B cell (primary cell): ENCODE data around the gene LIMD2. TPM values are rescaled to one million over a fixed set of nuclear protein-coding genes. Genes with fewer than 3 reads are reported as not detected.

Experiments
- ATAC-seq: fragments of 200-7000 bp; cut with Tn5 transposase; one replicate; pipeline ENCODE4 v1.10.0; 2021; ENCODE audit warnings: low read depth, mild to moderate bottlenecking, moderate number of reproducible peaks, moderate library complexity
- CTCF ChIA-PET: fragments of 350-600 bp; sonication (Branson Sonifier 250); formaldehyde crosslinking; loops from one replicate; lab custom pipeline; 2021; ENCODE audit warnings: antibody characterized with exemption, inconsistent platforms; lab: Charles Lee
- POLR2A ChIA-PET: fragments of 350-600 bp; sonication (Branson Sonifier 250); formaldehyde crosslinking; loops from one replicate; lab custom pipeline; 2021; ENCODE audit warnings: antibody characterized with exemption; lab: Charles Lee
- DNase-seq: peaks from one replicate; pipeline ENCODE4 v3.0.0; 2013
- H2AFZ ChIP-seq: 2 replicates; pipeline ENCODE4 v1.6.1; 2012; ENCODE audit warnings: mild to moderate bottlenecking, low read depth, low read length; ENCODE audit not compliant: insufficient read depth, poor library complexity, severe bottlenecking
- H3K27ac ChIP-seq, 2 donors: 1 replicate in 1 of 2; 2 replicates in 1 of 2; pipeline ENCODE4 v1.5.1; 2012 to 2013; ENCODE audit warnings: low read length in 2 of 2, mild to moderate bottlenecking in 2 of 2, moderate library complexity in 1 of 2
- H3K27me3 ChIP-seq, 4 experiments: fragments of 200-600 bp in 1 of 4; sonication (generic) in 1 of 4; replicated peaks in 1 of 4; 1 replicate in 2 of 4; 2 replicates in 2 of 4; pipeline versions ENCODE4 v1.6.1 to v1.7.0; 2013 to 2016; ENCODE audit warnings: low read length in 3 of 4, mild to moderate bottlenecking in 2 of 4, mixed read lengths in 1 of 4, moderate library complexity in 1 of 4; ENCODE audit not compliant: insufficient read depth in 4 of 4, control insufficient read depth in 3 of 4; ENCODE audit errors: control extremely low read depth in 1 of 4
- H3K36me3 ChIP-seq, 2 experiments: replicated peaks in 1 of 2; 1 replicate in 1 of 2; 2 replicates in 1 of 2; pipeline versions ENCODE4 v1.6.1 to v1.7.1; 2013; ENCODE audit warnings: low read length in 1 of 2; ENCODE audit not compliant: insufficient read depth in 2 of 2, control insufficient read depth in 1 of 2; ENCODE audit errors: control extremely low read depth in 1 of 2, extremely low read depth in 1 of 2
- H3K4me1 ChIP-seq, 2 donors: fragments of 200-600 bp in 1 of 2; sonication (generic) in 1 of 2; 1 replicate in 1 of 2; 2 replicates in 1 of 2; pipeline versions ENCODE4 v1.5.1 to v1.6.1; 2013 to 2017; ENCODE audit warnings: low read length in 2 of 2; ENCODE audit not compliant: control insufficient read depth in 2 of 2, insufficient read depth in 2 of 2
- H3K4me2 ChIP-seq: replicated peaks from 2 replicates; pipeline ENCODE3; 2012; ENCODE audit warnings: mild to moderate bottlenecking, low read depth, low read length; ENCODE audit not compliant: poor library complexity, severe bottlenecking
- H3K4me3 ChIP-seq, 5 experiments: fragments of 200-600 bp in 1 of 5; sonication (generic) in 1 of 5; 1 replicate in 3 of 5; 2 replicates in 2 of 5; pipeline versions ENCODE4 v1.5.1 to v1.7.0; 2011 to 2016; ENCODE audit warnings: low read length in 4 of 5, mild to moderate bottlenecking in 4 of 5, low read depth in 2 of 5, control low read depth in 1 of 5, moderate library complexity in 1 of 5; ENCODE audit not compliant: insufficient read depth in 1 of 5; ENCODE audit errors: control extremely low read depth in 1 of 5, extremely low read depth in 1 of 5
- H3K79me2 ChIP-seq: fragments of 200-600 bp; sonication (generic); one replicate; pipeline ENCODE4 v1.6.0; 2016; ENCODE audit warnings: low read length; ENCODE audit not compliant: control insufficient read depth, insufficient read depth
- H3K9ac ChIP-seq: fragments of 200-600 bp; sonication (generic); 2 replicates; pipeline ENCODE4 v1.6.1; 2017; ENCODE audit warnings: mild to moderate bottlenecking, low read length, moderate library complexity
- H3K9me3 ChIP-seq, 3 donors: one replicate each; pipeline versions ENCODE4 v1.6.1 to v1.7.1; 2013; ENCODE audit warnings: low read length in 2 of 3; ENCODE audit not compliant: control insufficient read depth in 2 of 3, insufficient read depth in 1 of 3; ENCODE audit errors: control extremely low read depth in 1 of 3
- H4K20me1 ChIP-seq: 2 replicates; pipeline ENCODE4 v1.6.0; 2012; ENCODE audit warnings: mild to moderate bottlenecking, low read length; ENCODE audit not compliant: insufficient read depth, control insufficient read depth, poor library complexity, severe bottlenecking
- H3K27ac Mint-ChIP-seq: one replicate; pipeline ENCODE4 v1.8.0; 2021; ENCODE audit warnings: mixed read lengths
- H3K27me3 Mint-ChIP-seq: one replicate; pipeline ENCODE4 v1.8.0; 2021; ENCODE audit warnings: mixed read lengths
- H3K4me1 Mint-ChIP-seq: one replicate; pipeline ENCODE4 v1.8.0; 2021; ENCODE audit warnings: mixed read lengths
- H3K4me3 Mint-ChIP-seq: one replicate; pipeline ENCODE4 v1.8.0; 2021; ENCODE audit warnings: mixed read lengths
- H3K9me3 Mint-ChIP-seq: one replicate; pipeline ENCODE4 v1.8.0; 2022; ENCODE audit warnings: mixed read lengths; ENCODE audit not compliant: insufficient read depth
- CTCF ChIP-seq: fragments of 200-600 bp; IDR thresholded peaks from one replicate; pipeline ENCODE4 v1.8.0; 2022; ENCODE audit warnings: antibody characterized with exemption, mild to moderate bottlenecking
- EZH2 ChIP-seq: IDR thresholded peaks from 2 replicates; pipeline ENCODE4 v1.6.1; 2012; ENCODE audit warnings: borderline replicate concordance, low read depth, mild to moderate bottlenecking, moderate library complexity, low read length; ENCODE audit not compliant: insufficient read depth, poor library complexity, severe bottlenecking
- WGBS: methylation state at CpG from one replicate; pipeline ENCODE4 v1.1.5; 2013; ENCODE audit warnings: missing lambda C conversion rate; ENCODE audit not compliant: insufficient coverage; 5-methylcytosine and 5-hydroxymethylcytosine counted together
- intact Hi-C: fragments of 100-400 bp; cut with micrococcal nuclease; formaldehyde crosslinking; loops from one replicate; pipeline ENCODE4 v1.10.0; 2022
- polyA plus RNA-seq: library from polyadenylated mRNA; depleted of rRNA; stranded (reverse); fragments of >200 nt; gene quantifications from 2 replicates; pipeline ENCODE4 v1.2.3, GENCODE V29; 2012
- total RNA-seq, 2 donors: library from RNA; stranded (reverse); fragments of 120-200 nt in 1 of 2; gene quantifications; 1 replicate in 1 of 2; 2 replicates in 1 of 2; pipeline versions ENCODE4 v1.2.3 to v1.2.4, GENCODE V29; 2013 to 2022

Gene LIMD2
- total and polyA plus RNA-seq, 2 donors (not counting 1 experiment from before 2014, with no cell fraction given): 587 to 1,396 TPM

GRCh38 chr17:63675231-63675606 is 24.7 kb downstream of the LIMD2 start:
- H3K4me2 ChIP-seq: no peak overlapping the region
- no peaks in the 10 kb centered on the region for H3K9me3 ChIP-seq
- no peak overlapping the region for H3K4me3 Mint-ChIP-seq
- DNase-seq: no peak
- ChIA-PET POLR2A (interaction anchor here (1.3 kb wide), 1 partner anchor 19 kb away, joined by 4 read pairs; no protein-coding TSS in a partner anchor), CTCF (interaction anchor here (0.6 to 5.3 kb wide), 4 partner anchors 10 to 63 kb away, joined by 3 to 22 read pairs (median 3); no protein-coding TSS in a partner anchor)
- peaks cover 8% of the 10 kb centered on the region for H3K4me1 Mint-ChIP-seq
- no peak overlapping the region for H3K9ac ChIP-seq
- no peaks in the 10 kb centered on the region for H4K20me1 ChIP-seq
- H3K4me3 ChIP-seq: no peak overlapping the region
- H3K27ac Mint-ChIP-seq: no peak overlapping the region
- intact Hi-C loops: no loop called here
- no peak overlapping the region for H2AFZ ChIP-seq
- H3K27me3 ChIP-seq: no peaks in the 10 kb centered on the region
- peaks cover 0 to 5% of the 10 kb centered on the region in 2 donors for H3K4me1 ChIP-seq
- H3K36me3 ChIP-seq: peaks cover 3 to 60% of the 10 kb centered on the region in 2 experiments
- no peaks in the 10 kb centered on the region for H3K9me3 Mint-ChIP-seq
- no peak overlapping the region for H3K27ac ChIP-seq
- H3K27me3 Mint-ChIP-seq: no peaks in the 10 kb centered on the region
- ATAC-seq: no peak
- TF ChIP-seq CTCF (no peak), EZH2 (no peak)
- 50% methylated on average over 3 of the region's 4 CpGs for WGBS
- H3K79me2 ChIP-seq: peaks cover 12% of the 10 kb centered on the region

- H3K27me3 Mint-ChIP-seq: no peaks in the 10 kb centered on the region
- Histone ChIP-seq H3K79me2 (peaks cover 16% of the 10 kb centered on the region), H3K27me3 (no peaks in the 10 kb centered on the region), H3K36me3 (peaks cover 9 to 73% of the 10 kb centered on the region in 2 experiments), H3K27ac (no peak overlapping the region), H3K4me3 (no peak overlapping the region), H3K9ac (no peak overlapping the region), H3K4me2 (no peak overlapping the region), H3K9me3 (no peaks in the 10 kb centered on the region), H2AFZ (no peak overlapping the region), H4K20me1 (no peaks in the 10 kb centered on the region), H3K4me1 (peaks cover 3 to 11% of the 10 kb centered on the region in 2 donors)
- ATAC-seq: no peak
- H3K4me1 Mint-ChIP-seq: peaks cover 13% of the 10 kb centered on the region
- 100% methylated on average over 1 of the region's 2 CpGs for WGBS
- TF ChIP-seq CTCF: no peak
- no peak for TF ChIP-seq EZH2
- H3K27ac Mint-ChIP-seq: no peak overlapping the region
- H3K4me3 Mint-ChIP-seq: no peak overlapping the region
- intact Hi-C loops: no loop called here
- POLR2A ChIA-PET: interaction anchor here (0.6 kb wide), 1 partner anchor 76 kb away, joined by 5 read pairs; no protein-coding TSS in a partner anchor
- no peak for DNase-seq
- no peaks in the 10 kb centered on the region for H3K9me3 Mint-ChIP-seq
- CTCF ChIA-PET: no interaction called here
These were observed 27.1 kb downstream of the LIMD2 start for GRCh38 chr17:63672856-63673255.
